Thoracic aorta (tissue), 2 donors: ENCODE data around the gene TMEM91. TPM values are rescaled to one million over a fixed set of nuclear protein-coding genes. Genes with fewer than 3 reads are reported as not detected.

ENCODE experiments used
- ATAC-seq: fragments of 150-250 bp; one replicate; pipeline ENCODE4 v1.8.0; 2017; ENCODE audit warnings: low read depth; ENCODE audit not compliant: insufficient number of reproducible peaks, low FRiP score
- DNase-seq: peaks from one replicate; pipeline ENCODE4 v3.0.0-alpha.2; 2020; ENCODE audit warnings: low spot score
- H3K27ac ChIP-seq, 2 donors: fragments of 200-600 bp; sonication (generic); 1 replicate in 1 of 2; 2 replicates in 1 of 2; pipeline ENCODE4 v1.5.1; 2016; ENCODE audit warnings: mild to moderate bottlenecking in 2 of 2, moderate library complexity in 2 of 2
- H3K27me3 ChIP-seq: fragments of 200-600 bp; sonication (generic); replicated peaks from 2 replicates; pipeline ENCODE4 v1.6.0; 2016; ENCODE audit warnings: mild to moderate bottlenecking; ENCODE audit not compliant: insufficient read depth
- H3K36me3 ChIP-seq: fragments of 200-600 bp; sonication (generic); one replicate; pipeline ENCODE4 v1.5.1; 2016
- H3K4me1 ChIP-seq, 2 donors: fragments of 200-600 bp; sonication (generic); 1 replicate in 1 of 2; 2 replicates in 1 of 2; pipeline versions ENCODE4 v1.5.1 to v1.6.0; 2016; ENCODE audit warnings: low read depth in 2 of 2, mild to moderate bottlenecking in 1 of 2; ENCODE audit not compliant: control insufficient read depth in 1 of 2
- H3K4me3 ChIP-seq: fragments of 200-600 bp; sonication (generic); 2 replicates; pipeline ENCODE4 v1.5.1; 2016; ENCODE audit warnings: mild to moderate bottlenecking
- H3K9me3 ChIP-seq: fragments of 200-600 bp; sonication (generic); 2 replicates; pipeline ENCODE4 v1.5.1; 2016
- total RNA-seq, 2 donors: library from RNA; depleted of rRNA; stranded (reverse); fragments of >200 nt; gene quantifications; one replicate each; pipeline versions ENCODE4 v1.1.0 to v1.2.3, GENCODE V29; 2016
- TF ChIP-seq, protein P1 (sequence below): fragments of 200-600 bp; sonication (generic); IDR thresholded peaks from one replicate; pipeline ENCODE4 v1.5.1; 2019; ENCODE audit warnings: antibody characterized with exemption

TMEM91 gene
- total RNA-seq, 2 donors from 2014 or later, result 20.0 to 44.0 TPM

DNA sequence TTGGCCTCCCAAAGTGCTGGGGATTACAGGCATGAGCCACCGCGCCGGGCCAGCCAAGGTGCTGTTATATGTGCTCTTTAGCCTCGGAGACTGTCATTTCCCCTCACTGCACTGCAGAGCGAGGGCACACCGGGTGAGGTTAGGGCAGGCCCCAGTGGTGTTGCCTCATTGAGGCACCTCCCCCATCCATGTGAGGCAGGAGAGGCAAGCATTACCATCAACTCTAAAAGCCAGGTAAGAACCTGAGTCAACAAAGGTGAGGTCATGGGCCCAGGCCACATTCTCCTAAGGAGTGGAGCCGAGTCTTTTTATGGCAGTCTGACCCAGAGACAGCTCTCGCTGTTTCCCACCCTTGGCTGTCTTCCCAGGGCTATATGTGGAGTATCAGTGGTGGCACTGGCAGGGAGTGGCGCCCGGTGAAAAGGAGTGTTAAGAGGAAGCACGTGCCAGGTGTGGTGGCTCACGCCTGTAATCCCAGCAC is 39.9 kb downstream of the TMEM91 start:
- Histone ChIP-seq H3K9me3 (no peaks in the 10 kb centered on the region), H3K27ac (no peak overlapping the region), H3K27me3 (no peaks in the 10 kb centered on the region), H3K4me1 (no peaks in the 10 kb centered on the region), H3K4me3 (no peak overlapping the region), H3K36me3 (peaks cover 68% of the 10 kb centered on the region)
- TF ChIP-seq, protein P1, sequence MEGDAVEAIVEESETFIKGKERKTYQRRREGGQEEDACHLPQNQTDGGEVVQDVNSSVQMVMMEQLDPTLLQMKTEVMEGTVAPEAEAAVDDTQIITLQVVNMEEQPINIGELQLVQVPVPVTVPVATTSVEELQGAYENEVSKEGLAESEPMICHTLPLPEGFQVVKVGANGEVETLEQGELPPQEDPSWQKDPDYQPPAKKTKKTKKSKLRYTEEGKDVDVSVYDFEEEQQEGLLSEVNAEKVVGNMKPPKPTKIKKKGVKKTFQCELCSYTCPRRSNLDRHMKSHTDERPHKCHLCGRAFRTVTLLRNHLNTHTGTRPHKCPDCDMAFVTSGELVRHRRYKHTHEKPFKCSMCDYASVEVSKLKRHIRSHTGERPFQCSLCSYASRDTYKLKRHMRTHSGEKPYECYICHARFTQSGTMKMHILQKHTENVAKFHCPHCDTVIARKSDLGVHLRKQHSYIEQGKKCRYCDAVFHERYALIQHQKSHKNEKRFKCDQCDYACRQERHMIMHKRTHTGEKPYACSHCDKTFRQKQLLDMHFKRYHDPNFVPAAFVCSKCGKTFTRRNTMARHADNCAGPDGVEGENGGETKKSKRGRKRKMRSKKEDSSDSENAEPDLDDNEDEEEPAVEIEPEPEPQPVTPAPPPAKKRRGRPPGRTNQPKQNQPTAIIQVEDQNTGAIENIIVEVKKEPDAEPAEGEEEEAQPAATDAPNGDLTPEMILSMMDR, result no peak
- no peak for ATAC-seq
- no peak for DNase-seq

DNA sequence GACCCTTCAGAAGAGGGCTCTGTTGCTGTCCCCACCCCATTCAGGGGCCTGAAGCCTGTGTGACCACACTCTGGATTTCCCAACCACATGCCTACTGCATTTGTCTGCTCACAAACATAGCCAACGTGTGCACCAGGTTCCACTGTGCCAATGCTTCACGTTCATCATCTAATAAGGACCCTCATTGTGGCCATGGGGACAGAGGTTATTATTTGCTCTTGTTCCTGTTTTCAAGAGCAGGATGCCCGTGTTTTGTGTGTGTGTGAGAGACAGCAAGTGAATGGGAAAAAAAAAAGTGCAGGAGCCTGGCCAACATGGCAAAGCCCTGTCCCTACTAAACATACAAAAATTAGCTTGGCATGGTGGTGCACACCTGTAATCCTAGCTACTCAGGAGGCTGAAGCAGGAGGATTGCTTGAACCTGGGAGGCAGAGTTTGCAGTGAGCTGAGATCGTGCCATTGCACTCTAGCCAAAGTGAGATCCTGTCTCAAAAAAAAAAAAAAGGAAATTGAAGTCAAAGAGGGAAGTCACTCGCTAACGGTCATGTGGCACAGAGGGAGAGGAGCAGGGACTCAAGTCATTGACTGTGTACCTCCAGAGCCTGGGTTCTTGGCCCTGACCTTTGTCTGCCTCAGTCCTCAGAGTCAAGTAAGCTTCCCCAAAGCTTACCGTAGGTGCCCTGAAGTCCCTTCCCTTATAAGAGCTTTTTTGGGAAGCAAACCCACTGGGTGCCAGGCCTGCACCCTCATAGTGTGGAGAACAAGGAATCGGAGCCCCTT is 44.0 kb downstream of the TMEM91 start:
- no peak for ATAC-seq
- Histone ChIP-seq H3K4me3 (no peak overlapping the region), H3K9me3 (no peaks in the 10 kb centered on the region), H3K27me3 (no peaks in the 10 kb centered on the region), H3K4me1 (no peaks in the 10 kb centered on the region), H3K36me3 (peaks cover 59% of the 10 kb centered on the region), H3K27ac (peak overlapping the region in 1 of 2 donors; percentile 7)
- TF ChIP-seq, protein P1, result no peak
- DNase-seq, result no peak

DNA sequence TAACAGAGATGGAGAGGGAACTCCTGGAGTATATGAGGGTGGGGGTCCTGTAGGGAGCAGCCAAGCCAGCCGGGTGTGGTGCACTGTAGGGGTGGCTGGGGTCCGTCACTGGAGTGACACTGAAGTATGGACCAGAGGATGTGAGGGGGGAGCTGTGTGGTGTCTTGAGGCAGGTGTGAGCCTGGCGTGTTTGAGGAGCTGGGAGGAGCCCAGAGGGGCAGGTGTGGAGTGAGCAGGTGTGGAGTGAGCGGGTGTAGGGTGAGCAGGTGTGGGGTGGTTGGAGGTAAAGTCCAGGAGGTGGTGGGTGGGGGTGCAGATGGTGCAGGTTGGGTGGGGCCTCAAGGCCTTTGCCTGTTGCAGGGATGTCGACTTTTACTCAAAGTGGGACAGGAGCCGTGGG is 45.0 kb downstream of the TMEM91 start:
- ATAC-seq (no peak), DNase-seq (no peak)
- TF ChIP-seq, protein P1, result no peak
- Histone ChIP-seq H3K27me3 (no peaks in the 10 kb centered on the region), H3K9me3 (no peaks in the 10 kb centered on the region), H3K27ac (peak overlapping the region in 1 of 2 donors; percentile 7), H3K36me3 (peaks cover 55% of the 10 kb centered on the region), H3K4me3 (no peak overlapping the region), H3K4me1 (peaks cover under 1 to 9% of the 10 kb centered on the region in 2 donors)

DNA sequence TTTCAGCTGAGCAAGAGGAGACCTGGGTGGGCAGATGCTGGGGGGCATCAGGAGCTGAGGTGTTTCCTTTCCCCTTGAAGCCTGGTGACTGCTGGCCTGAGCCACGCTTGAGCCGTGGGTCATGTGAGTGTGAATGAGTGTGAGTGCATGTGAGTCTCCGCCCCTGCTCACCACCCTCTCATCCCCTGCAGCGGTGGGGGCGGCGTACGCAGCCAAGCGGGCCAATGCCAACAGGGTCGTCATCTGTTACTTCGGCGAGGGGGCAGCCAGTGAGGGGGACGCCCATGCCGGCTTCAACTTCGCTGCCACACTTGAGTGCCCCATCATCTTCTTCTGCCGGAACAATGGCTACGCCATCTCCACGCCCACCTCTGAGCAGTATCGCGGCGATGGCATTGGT is 45.6 kb downstream of the TMEM91 start:
- Histone ChIP-seq H3K4me1 (peaks cover 3 to 15% of the 10 kb centered on the region in 2 donors), H3K4me3 (no peak overlapping the region), H3K36me3 (peaks cover 48% of the 10 kb centered on the region), H3K27me3 (no peaks in the 10 kb centered on the region), H3K27ac (no peak overlapping the region), H3K9me3 (no peaks in the 10 kb centered on the region)
- no peak for DNase-seq
- ATAC-seq, result no peak
- TF ChIP-seq, protein P1, result no peak

DNA sequence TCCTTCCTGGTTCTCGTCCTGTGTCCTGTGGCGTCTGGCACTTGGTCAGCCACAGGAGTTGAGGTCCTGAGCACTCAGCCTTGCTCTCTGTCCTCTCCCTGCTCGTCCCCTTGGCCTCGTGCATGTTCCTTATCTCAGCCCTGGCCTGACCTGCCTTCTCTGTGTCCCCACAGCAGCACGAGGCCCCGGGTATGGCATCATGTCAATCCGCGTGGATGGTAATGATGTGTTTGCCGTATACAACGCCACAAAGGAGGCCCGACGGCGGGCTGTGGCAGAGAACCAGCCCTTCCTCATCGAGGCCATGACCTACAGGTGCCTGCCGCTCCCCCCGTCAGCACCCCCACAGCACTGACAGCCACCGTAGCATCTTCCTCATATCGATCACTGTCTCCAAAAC is 46.1 kb downstream of the TMEM91 start:
- TF ChIP-seq, protein P1, result no peak
- no peak overlapping the region for H3K27ac ChIP-seq
- H3K4me3 ChIP-seq, result no peak overlapping the region
- H3K9me3 ChIP-seq, result no peaks in the 10 kb centered on the region
- ATAC-seq (no peak), DNase-seq (no peak)
- H3K36me3 ChIP-seq, result peaks cover 43% of the 10 kb centered on the region
- no peaks in the 10 kb centered on the region for H3K27me3 ChIP-seq
- peaks cover 3 to 17% of the 10 kb centered on the region in 2 donors for H3K4me1 ChIP-seq
